AG09309 (cell line): ENCODE measurements around the gene NDUFB8.

Experiments
- DNase-seq: peaks from one replicate; pipeline ENCODE4 v3.0.0-alpha.2; 2010; ENCODE audit warnings: low read depth
- H3K4me3 ChIP-seq: 2 replicates; pipeline ENCODE4 v1.5.1; 2011; ENCODE audit warnings: mild to moderate bottlenecking, low read depth, low read length, moderate library complexity; ENCODE audit not compliant: control insufficient read depth
- CTCF ChIP-seq: IDR thresholded peaks from 2 replicates; pipeline ENCODE4 v1.5.1; 2011; ENCODE audit warnings: mild to moderate bottlenecking, low read depth, low read length, inconsistent platforms; ENCODE audit not compliant: insufficient read depth, control insufficient read depth; ENCODE audit errors: missing control alignments

The NDUFB8 gene

GRCh38 chr10:100505164-100505563 lies 24.5 kb downstream of the NDUFB8 start:
- H3K4me3 ChIP-seq, result no peak overlapping the region
- TF ChIP-seq CTCF, result no peak
- no peak for DNase-seq

- no peak overlapping the region for H3K4me3 ChIP-seq
- TF ChIP-seq CTCF, result no peak
- DNase-seq, result no peak
Observed at GRCh38 chr10:100504096-100504495, 25.6 kb downstream of the NDUFB8 start.

GRCh38 chr10:100502926-100503494 lies 26.7 kb downstream of the NDUFB8 start:
- TF ChIP-seq CTCF, result no peak
- no peak for DNase-seq
- no peak overlapping the region for H3K4me3 ChIP-seq

- no peak overlapping the region for H3K4me3 ChIP-seq
- TF ChIP-seq CTCF, result no peak
- no peak for DNase-seq
Observed at GRCh38 chr10:100501423-100501822, 28.2 kb downstream of the NDUFB8 start.

GRCh38 chr10:100498059-100498458 lies 31.6 kb downstream of the NDUFB8 start:
- H3K4me3 ChIP-seq, result no peak overlapping the region
- DNase-seq, result no peak
- TF ChIP-seq CTCF, result no peak

- H3K4me3 ChIP-seq, result no peak overlapping the region
- no peak for DNase-seq
- no peak for TF ChIP-seq CTCF
Observed at GRCh38 chr10:100496567-100496966, 33.1 kb downstream of the NDUFB8 start.

GRCh38 chr10:100490531-100490930 lies 39.1 kb downstream of the NDUFB8 start:
- no peak for DNase-seq
- H3K4me3 ChIP-seq, result no peak overlapping the region
- no peak for TF ChIP-seq CTCF
